Spinal cord (tissue), 10 donors: ENCODE results near the gene CREB3L1. TPM values are rescaled to one million over a fixed set of nuclear protein-coding genes. Genes with fewer than 3 reads are reported as not detected.
"Not testable (repeated sequence)": the region's sequence is repeated elsewhere in the genome, so short reads cannot be mapped to it uniquely, and the experiment has no call there.

ENCODE experiments used
- DNase-seq, 6 donors: peaks; one replicate each; pipeline versions ENCODE4 v3.0.0 to v3.0.0-alpha.2; 2013 to 2015; ENCODE audit warnings: low spot score in 6 of 6, low read depth in 4 of 6
- H3K27ac ChIP-seq: one replicate; pipeline ENCODE4 v1.5.1; 2013; ENCODE audit warnings: low read depth, low read length, control low read depth
- H3K27me3 ChIP-seq: one replicate; pipeline ENCODE4 v1.6.1; 2013; ENCODE audit warnings: low read length; ENCODE audit not compliant: control insufficient read depth, insufficient read depth
- H3K36me3 ChIP-seq: one replicate; pipeline ENCODE4 v1.6.1; 2013; ENCODE audit warnings: low read length; ENCODE audit not compliant: control insufficient read depth, insufficient read depth
- H3K4me1 ChIP-seq: one replicate; pipeline ENCODE4 v1.6.1; 2013; ENCODE audit warnings: low read length; ENCODE audit not compliant: control insufficient read depth, insufficient read depth
- H3K4me3 ChIP-seq: one replicate; pipeline ENCODE4 v1.5.1; 2013; ENCODE audit warnings: low read depth, low read length, control low read depth
- H3K9me3 ChIP-seq: one replicate; pipeline ENCODE4 v1.6.1; 2013; ENCODE audit warnings: low read length; ENCODE audit not compliant: control insufficient read depth, insufficient read depth
- WGBS: methylation state at CpG from one replicate; pipeline ENCODE4 v1.1.5; 2013; ENCODE audit warnings: missing lambda C conversion rate; ENCODE audit not compliant: insufficient coverage; 5-methylcytosine and 5-hydroxymethylcytosine counted together
- polyA plus RNA-seq, 2 donors: library from polyadenylated mRNA; unstranded; fragments of 120-200 nt; gene quantifications; one replicate each; pipeline ENCODE4 v1.2.1, GENCODE V29; 2013; ENCODE audit not compliant: insufficient read length in 2 of 2
- total RNA-seq, 2 donors: library from RNA; depleted of rRNA in 1 of 2; stranded (reverse); fragments of 120-200 nt in 1 of 2; fragments of >200 nt in 1 of 2; gene quantifications; one replicate each; pipeline versions ENCODE4 v1.2.3 to v1.2.4, GENCODE V29; 2013 to 2014
- donor health status: healthy.

Gene CREB3L1
- total and polyA plus RNA-seq, 4 donors: 12.2 to 21.5 (median 14.0) TPM

- no peak for DNase-seq
- Histone ChIP-seq H3K36me3 (no peaks in the 10 kb centered on the region), H3K4me1 (peaks cover 3% of the 10 kb centered on the region), H3K4me3 (no peak overlapping the region), H3K27ac (no peak overlapping the region), H3K27me3 (no peaks in the 10 kb centered on the region), H3K9me3 (no peaks in the 10 kb centered on the region)
- 79% methylated on average over 8 of the region's 9 CpGs for WGBS
Observed at GRCh38 chr11:46254133-46254491, 23.4 kb upstream of the CREB3L1 start.

DNA sequence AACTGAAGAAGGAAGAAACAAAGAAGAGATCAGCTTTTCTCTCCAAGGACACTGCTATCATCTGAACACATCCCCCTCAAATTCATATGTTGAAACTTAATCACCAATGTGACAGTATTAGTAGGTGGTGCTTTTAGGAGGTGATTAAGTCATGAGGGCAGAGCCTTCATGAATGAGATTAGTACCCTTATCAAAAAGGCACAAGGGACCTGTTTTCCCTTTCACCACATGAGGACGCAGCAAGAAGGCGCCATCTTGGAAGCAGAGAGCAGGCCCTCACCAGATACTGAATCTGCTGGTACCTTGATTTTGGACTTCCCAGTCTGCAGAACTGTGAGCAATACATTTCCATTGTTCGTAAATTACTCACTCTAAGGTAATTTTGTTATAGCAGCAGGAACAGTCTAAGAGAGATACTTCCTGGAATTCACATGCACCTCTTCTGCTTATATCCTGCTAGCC, 20.9 kb upstream of the CREB3L1 start:
- H3K27me3 ChIP-seq: no peaks in the 10 kb centered on the region
- 100% methylated on average over 1 of the region's 3 CpGs for WGBS
- peaks cover 8% of the 10 kb centered on the region for H3K4me1 ChIP-seq
- H3K36me3 ChIP-seq: peaks cover 4% of the 10 kb centered on the region
- no peak overlapping the region for H3K27ac ChIP-seq
- H3K9me3 ChIP-seq: no peaks in the 10 kb centered on the region
- no peak for DNase-seq
- no peak overlapping the region for H3K4me3 ChIP-seq

DNA sequence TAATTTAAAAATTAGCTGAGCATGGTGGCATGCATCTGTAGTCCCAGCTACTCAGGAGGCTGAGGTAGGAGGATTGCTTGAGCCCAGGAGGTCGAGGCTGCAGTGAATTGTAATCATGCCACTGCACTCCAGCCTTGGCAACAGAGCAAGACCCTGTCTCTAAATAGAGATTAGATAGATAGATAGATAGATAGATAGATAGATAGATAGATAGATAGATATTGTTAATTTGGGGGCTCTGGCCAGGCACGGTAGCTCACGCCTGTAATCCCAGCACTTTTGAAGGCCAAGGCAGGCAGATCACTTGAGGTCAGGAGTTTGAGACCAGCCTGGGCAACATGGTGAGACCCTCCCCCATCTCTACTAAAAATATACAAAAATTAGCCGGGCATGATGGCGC, 18.1 kb upstream of the CREB3L1 start:
- H3K36me3 ChIP-seq, H3K9me3 ChIP-seq, H3K4me3 ChIP-seq, H3K27me3 ChIP-seq, H3K4me1 ChIP-seq, H3K27ac ChIP-seq, DNase-seq: not testable (repeated sequence)
- WGBS: 98% methylated on average over 5 of the region's 5 CpGs

DNA sequence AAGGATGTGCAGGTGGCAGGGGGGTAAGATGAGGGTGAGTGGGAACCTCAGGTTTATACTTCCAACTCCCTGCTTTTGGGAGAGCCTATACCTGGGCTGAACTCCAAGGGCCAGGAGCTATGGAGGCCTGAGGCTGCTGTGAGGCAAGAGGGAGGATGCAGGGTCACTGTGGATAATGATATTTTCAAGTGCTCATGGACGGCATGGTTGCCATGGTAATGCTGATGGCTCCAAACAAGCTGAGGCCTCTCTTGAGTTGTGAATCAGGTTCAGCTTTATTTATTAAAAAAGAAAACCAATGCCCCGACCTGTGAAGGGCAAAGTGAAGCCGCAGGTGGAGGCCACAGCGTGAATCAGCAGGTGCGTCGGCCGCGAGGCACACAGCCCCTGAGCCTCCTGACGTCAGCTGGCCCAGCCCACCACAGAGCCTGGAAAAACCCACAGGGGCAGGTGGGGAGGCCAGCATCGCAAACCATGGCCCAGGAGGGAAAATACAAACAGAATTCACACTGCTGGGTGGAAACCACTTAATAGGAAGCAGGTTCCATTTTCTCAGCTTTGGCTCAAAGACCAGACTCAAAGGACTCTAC, 17.4 kb upstream of the CREB3L1 start:
- Histone ChIP-seq H3K4me3 (no peak overlapping the region), H3K9me3 (no peaks in the 10 kb centered on the region), H3K27ac (no peak overlapping the region), H3K36me3 (peaks cover 4% of the 10 kb centered on the region), H3K27me3 (no peaks in the 10 kb centered on the region), H3K4me1 (peaks cover 5% of the 10 kb centered on the region)
- peak in 1 of 6 donors; percentile 57 for DNase-seq
- WGBS: 69% methylated on average over 9 of the region's 10 CpGs

- H3K4me3 ChIP-seq: no peak overlapping the region
- DNase-seq: no peak
- peaks cover 4% of the 10 kb centered on the region for H3K36me3 ChIP-seq
- WGBS: 92% methylated on average over 3 of the region's 3 CpGs
- peaks cover 5% of the 10 kb centered on the region for H3K4me1 ChIP-seq
- H3K9me3 ChIP-seq: no peaks in the 10 kb centered on the region
- H3K27me3 ChIP-seq: no peaks in the 10 kb centered on the region
- no peak overlapping the region for H3K27ac ChIP-seq
Observed at GRCh38 chr11:46263120-46263519, 14.3 kb upstream of the CREB3L1 start.

GRCh38 chr11:46264030-46264429, 13.4 kb upstream of the CREB3L1 start:
- Histone ChIP-seq H3K4me1 (peaks cover 5% of the 10 kb centered on the region), H3K27me3 (no peaks in the 10 kb centered on the region)
- WGBS: 92% methylated on average over 1 of the region's 4 CpGs

GRCh38 chr11:46264976-46265375, 12.5 kb upstream of the CREB3L1 start:
- H3K27ac ChIP-seq: no peak overlapping the region
- H3K36me3 ChIP-seq: peaks cover 4% of the 10 kb centered on the region
- peaks cover 5% of the 10 kb centered on the region for H3K4me1 ChIP-seq
- H3K9me3 ChIP-seq: no peaks in the 10 kb centered on the region
- H3K27me3 ChIP-seq: no peaks in the 10 kb centered on the region
- no peak overlapping the region for H3K4me3 ChIP-seq
- DNase-seq: no peak
- 72% methylated on average over 6 of the region's 9 CpGs for WGBS

More at GRCh38 chr11:46264030-46264429, 13.4 kb upstream of the CREB3L1 start:
- no peak overlapping the region for H3K4me3 ChIP-seq
- no peaks in the 10 kb centered on the region for H3K9me3 ChIP-seq
- H3K27ac ChIP-seq: no peak overlapping the region
- DNase-seq: no peak
- peaks cover 4% of the 10 kb centered on the region for H3K36me3 ChIP-seq

- H3K27me3 ChIP-seq: no peaks in the 10 kb centered on the region
- H3K36me3 ChIP-seq: no peaks in the 10 kb centered on the region
- WGBS: 84% methylated on average over 5 of the region's 7 CpGs
- H3K27ac ChIP-seq: no peak overlapping the region
- no peaks in the 10 kb centered on the region for H3K9me3 ChIP-seq
- no peaks in the 10 kb centered on the region for H3K4me1 ChIP-seq
- H3K4me3 ChIP-seq: no peak overlapping the region
- no peak for DNase-seq
Observed at GRCh38 chr11:46265764-46266163, 11.7 kb upstream of the CREB3L1 start.

GRCh38 chr11:46267930-46268329, 9.5 kb upstream of the CREB3L1 start:
- H3K4me1 ChIP-seq: peaks cover 13% of the 10 kb centered on the region
- no peak for DNase-seq
- no peaks in the 10 kb centered on the region for H3K27me3 ChIP-seq
- no peaks in the 10 kb centered on the region for H3K9me3 ChIP-seq
- H3K36me3 ChIP-seq: no peaks in the 10 kb centered on the region
- H3K4me3 ChIP-seq: no peak overlapping the region
- H3K27ac ChIP-seq: no peak overlapping the region

- no peak for DNase-seq
- H3K4me3 ChIP-seq: no peak overlapping the region
- no peaks in the 10 kb centered on the region for H3K9me3 ChIP-seq
- 67% methylated on average over 1 of the region's 5 CpGs for WGBS
- no peak overlapping the region for H3K27ac ChIP-seq
- no peaks in the 10 kb centered on the region for H3K36me3 ChIP-seq
- no peaks in the 10 kb centered on the region for H3K27me3 ChIP-seq
- peaks cover 15% of the 10 kb centered on the region for H3K4me1 ChIP-seq
Observed at GRCh38 chr11:46270684-46271083, 6.8 kb upstream of the CREB3L1 start.
